GM10248 (cell line): ENCODE measurements around the gene ST8SIA6.
"Not testable (repeated sequence)": the region's sequence is repeated elsewhere in the genome, so short reads cannot be mapped to it uniquely, and the experiment has no call there.

Experiments used
- CTCF ChIA-PET: fragments of 300-600 bp; sonication (Branson Sonifier 250); formaldehyde crosslinking; extraction: SDS; loops from one replicate; lab custom pipeline; 2021; ENCODE audit warnings: antibody characterized with exemption; lab: Yijun Ruan, JAX
- POLR2A ChIA-PET: fragments of 350-650 bp; sonication (Branson Sonifier 250); formaldehyde crosslinking; extraction: SDS; loops from one replicate; lab custom pipeline; 2020; ENCODE audit warnings: antibody characterized with exemption; lab: Yijun Ruan, JAX
- DNase-seq: peaks from one replicate; pipeline ENCODE4 v3.0.0; 2012; ENCODE audit errors: extremely low spot score
- CTCF ChIP-seq: IDR thresholded peaks from 2 replicates; pipeline ENCODE4 v1.5.1; 2012; ENCODE audit warnings: mild to moderate bottlenecking, low read depth; ENCODE audit errors: extremely low read depth, missing control alignments, control extremely low read depth

ST8SIA6 gene

GRCh38 chr10:17454161-17455014 is at the start of gene ST8SIA6:
TSS of gene ST8SIA6 (minus strand) at chr10:17454595. CDS start at chr10:17454255, 340 bp downstream.
- ChIA-PET POLR2A (no interaction called here), CTCF (interaction anchor here (1.4 kb wide), 1 partner anchor 15 kb away, joined by 3 read pairs; no protein-coding TSS in a partner anchor)
- no peak for TF ChIP-seq CTCF
- DNase-seq, result peak; percentile 58

- TF ChIP-seq CTCF, result no peak
- POLR2A ChIA-PET, result no interaction called here
- DNase-seq, result no peak
- CTCF ChIA-PET, result interaction anchor here (1.5 kb wide), 1 partner anchor 13 kb away, joined by 3 read pairs; no protein-coding TSS in a partner anchor
Observed at GRCh38 chr10:17503795-17504194, 49.4 kb upstream of the ST8SIA6 start.

- CTCF ChIA-PET, result interaction anchor here (1.5 kb wide), 1 partner anchor 14 kb away, joined by 3 read pairs; no protein-coding TSS in a partner anchor
- POLR2A ChIA-PET, result no interaction called here
- no peak for TF ChIP-seq CTCF
- DNase-seq, result no peak
Observed at GRCh38 chr10:17502814-17503213, 48.4 kb upstream of the ST8SIA6 start.

- POLR2A ChIA-PET, CTCF ChIA-PET, DNase-seq: not testable (repeated sequence)
Observed at GRCh38 chr10:17499014-17499413, 44.6 kb upstream of the ST8SIA6 start.

- DNase-seq, result no peak
- TF ChIP-seq CTCF, result no peak
- ChIA-PET CTCF (interaction anchor here (0.6 to 1.4 kb wide), 3 partner anchors 14 to 1524 kb away, joined by 3 to 4 read pairs (median 3); no protein-coding TSS in a partner anchor), POLR2A (no interaction called here)
Observed at GRCh38 chr10:17497446-17498030, 43.1 kb upstream of the ST8SIA6 start.

GRCh38 chr10:17494626-17495260 is 40.3 kb upstream of the ST8SIA6 start:
- ChIA-PET POLR2A (no interaction called here), CTCF (interaction anchor here (0.6 to 3.5 kb wide), 3 partner anchors 10 to 16 kb away, joined by 3 to 10 read pairs (median 3); no protein-coding TSS in a partner anchor)
- DNase-seq, result no peak
- TF ChIP-seq CTCF, result no peak

- ChIA-PET POLR2A (no interaction called here), CTCF (interaction anchor here (1.7 kb wide), 1 partner anchor 16 kb away, joined by 3 read pairs; no protein-coding TSS in a partner anchor)
- no peak for DNase-seq
- TF ChIP-seq CTCF, result no peak
Observed at GRCh38 chr10:17488848-17489247, 34.5 kb upstream of the ST8SIA6 start.
